GM12878 (cell line): ENCODE data around the gene NCKAP5. TPM values are rescaled to one million over a fixed set of nuclear protein-coding genes. Genes with fewer than 3 reads are reported as not detected.

Experiments used
- ATAC-seq: fragments of 200-7000 bp; cut with Tn5 transposase; 3 replicates; pipeline ENCODE4 v1.9.1; 2020; ENCODE audit warnings: mild to moderate bottlenecking, moderate library complexity
- BruUV-seq: library from RNA; stranded (reverse); fragments of 400-500 nt; replicated peaks from 2 replicates; lab custom pipeline; 2021; lab: Mats Ljungman, UMichigan
- CTCF ChIA-PET: fragments of 300-600 bp; sonication (Branson Sonifier 250); formaldehyde crosslinking; extraction: SDS; loops from one replicate; lab custom pipeline; 2021; ENCODE audit warnings: inconsistent platforms; lab: Yijun Ruan, JAX
- POLR2A ChIA-PET: fragments of 350-600 bp; formaldehyde crosslinking; extraction: SDS; loops from one replicate; lab custom pipeline; 2021; ENCODE audit warnings: inconsistent platforms; lab: Charles Lee
- RAD21 ChIA-PET: fragments of 300-600 bp; sonication (Branson Sonifier 250); formaldehyde crosslinking; loops from one replicate; lab custom pipeline; 2023; ENCODE audit warnings: antibody characterized with exemption; ENCODE audit not compliant: unreplicated experiment; lab: Charles Lee
- SMC1A ChIA-PET: fragments of 300-600 bp; sonication (Branson Sonifier 250); formaldehyde crosslinking; loops from one replicate; lab custom pipeline; 2023; ENCODE audit not compliant: unreplicated experiment, uncharacterized antibody; lab: Charles Lee
- DNase-seq: peaks from one replicate; pipeline ENCODE4 v3.0.0-alpha.2; 2011; ENCODE audit warnings: low read depth, low spot score
- FAIRE-seq: peaks from 3 replicates; lab custom pipeline; 2011; peaks lifted over from hg19 to GRCh38; lab: Jason Lieb, UNC
- H2AFZ ChIP-seq: 2 replicates; pipeline ENCODE4 v1.6.0; 2011; ENCODE audit warnings: low read depth, low read length, control low read depth; ENCODE audit not compliant: control insufficient read depth
- H3K27ac ChIP-seq: 2 replicates; pipeline ENCODE4 v1.5.1; 2011; ENCODE audit warnings: control low read depth; ENCODE audit not compliant: control insufficient read depth, insufficient read depth
- H3K27me3 ChIP-seq, 2 experiments: replicated peaks in 1 of 2; 2 replicates each; pipeline versions ENCODE4 v1.6.0 to v1.6.1; 2011; ENCODE audit warnings: low read length in 1 of 2; ENCODE audit not compliant: control insufficient read depth in 2 of 2, insufficient read depth in 2 of 2
- H3K36me3 ChIP-seq, 2 experiments: 2 replicates each; pipeline ENCODE4 v1.5.1; 2011; ENCODE audit warnings: low read length in 1 of 2; ENCODE audit not compliant: control insufficient read depth in 2 of 2, insufficient read depth in 2 of 2
- H3K4me1 ChIP-seq: 2 replicates; pipeline ENCODE4 v1.6.1; 2011; ENCODE audit warnings: mild to moderate bottlenecking, low read length, moderate library complexity, mixed read lengths; ENCODE audit not compliant: control insufficient read depth, insufficient read depth
- H3K4me2 ChIP-seq: 2 replicates; pipeline ENCODE4 v1.6.0; 2011; ENCODE audit warnings: control low read depth; ENCODE audit not compliant: control insufficient read depth, insufficient read depth
- H3K4me3 ChIP-seq: fragments of 200-600 bp; sonication (generic); 2 replicates; pipeline ENCODE4 v1.5.1; 2016
- H3K79me2 ChIP-seq: 2 replicates; pipeline ENCODE4 v1.6.0; 2011; ENCODE audit warnings: low read length; ENCODE audit not compliant: control insufficient read depth, insufficient read depth
- H3K9ac ChIP-seq: 2 replicates; pipeline ENCODE4 v1.8.0; 2011; ENCODE audit warnings: low read length, control low read depth, mixed read lengths; ENCODE audit not compliant: control insufficient read depth, insufficient read depth
- H3K9me3 ChIP-seq: replicated peaks from 3 replicates; pipeline ENCODE4 v1.5.1; 2011; ENCODE audit warnings: mild to moderate bottlenecking, low read length; ENCODE audit not compliant: control insufficient read depth, insufficient read depth
- H4K20me1 ChIP-seq: 2 replicates; pipeline ENCODE4 v1.6.0; 2011; ENCODE audit not compliant: control insufficient read depth, insufficient read depth
- ATF3 ChIP-seq: IDR thresholded peaks from 2 replicates; pipeline ENCODE4 v1.6.1; 2011; ENCODE audit warnings: low read depth, mild to moderate bottlenecking, low read length, moderate library complexity, borderline replicate concordance; ENCODE audit errors: extremely low read depth
- RCOR1 ChIP-seq: conservative IDR thresholded peaks from 2 replicates; pipeline ENCODE4 v1.6.1; 2012; ENCODE audit warnings: low read depth, low read length, improper control_type of control experiment
- SMARCA5 ChIP-seq: fragments of 450-650 bp; IDR thresholded peaks from 2 replicates; pipeline ENCODE4 v1.6.1; 2017; ENCODE audit warnings: mild to moderate bottlenecking
- TCF3 ChIP-seq: IDR thresholded peaks from 2 replicates; pipeline ENCODE4 v1.6.1; 2012; ENCODE audit warnings: low read depth, mild to moderate bottlenecking, low read length, borderline replicate concordance; ENCODE audit not compliant: insufficient read depth
- USF2 ChIP-seq: IDR thresholded peaks from 2 replicates; pipeline ENCODE4 v1.6.1; 2011; ENCODE audit warnings: low read depth, low read length, improper control_type of control experiment, borderline replicate concordance
- WGBS: methylation state at CpG from one replicate; pipeline ENCODE4 v1.1.6; 2016; ENCODE audit warnings: low lambda C conversion rate; ENCODE audit not compliant: insufficient replicate concordance, insufficient coverage; ENCODE audit errors: missing lambda C conversion rate; 5-methylcytosine and 5-hydroxymethylcytosine counted together
- in situ Hi-C: fragments of 300-500 bp; cut with MboI; formaldehyde crosslinking; loops from 9 replicates; pipeline ENCODE4 v1.14.3; 2018; ENCODE audit warnings: mixed read lengths
- intact Hi-C: fragments of 100-400 bp; cut with micrococcal nuclease; formaldehyde crosslinking; loops from one replicate; pipeline ENCODE4 v1.14.2; 2022; ENCODE audit not compliant: unreplicated experiment
- polyA plus RNA-seq, 11 experiments: library from polyadenylated mRNA; depleted of rRNA in 4 of 11; unstranded in 6 of 11; stranded (reverse) in 5 of 11; fragments of >200 nt; fragmentation: Nextera tagmentation in 4 of 11; fragmentation: Illumina TruSeq in 1 of 11; extraction: Ambion mirVana in 4 of 11; extraction: Trizol in 1 of 11; gene quantifications; 1 replicate in 1 of 11; 2 replicates in 10 of 11; pipeline versions ENCODE4 v1.2.1 to v1.2.3, GENCODE V29; 2011 to 2016; ENCODE audit warnings: inconsistent platforms in 2 of 11, missing spikeins in 2 of 11, low read depth in 1 of 11
- total RNA-seq, 4 experiments: library from RNA; depleted of rRNA in 3 of 4; stranded (reverse); fragments of >200 nt in 3 of 4; fragmentation: Illumina TruSeq in 1 of 4; extraction: Trizol in 1 of 4; gene quantifications; 2 replicates each; pipeline versions ENCODE4 v1.2.1 to v1.2.3, GENCODE V29; 2013 to 2021

NCKAP5 gene
- total and polyA plus RNA-seq, 10 of the 15 experiments (the other 5 are each of a cell fraction or from before 2014, with no cell fraction given) = 0.06 to 0.44 (median 0.16) TPM

GRCh38 chr2:133511679-133512078, 56.6 kb downstream of the NCKAP5 start:
- H3K4me3 ChIP-seq = no peak overlapping the region
- in situ Hi-C loops (no loop called here), intact Hi-C loops (no loop called here)
- H3K36me3 ChIP-seq = no peaks in the 10 kb centered on the region
- H4K20me1 ChIP-seq = no peaks in the 10 kb centered on the region
- no TSS peak for BruUV-seq
- H3K27ac ChIP-seq = no peak overlapping the region
- ChIA-PET RAD21 (interaction anchor here (0.8 to 2.7 kb wide), 4 partner anchors 10 to 89 kb away, joined by 3 to 10 read pairs (median 4); no protein-coding TSS in a partner anchor), SMC1A (interaction anchor here (0.8 to 6.1 kb wide), 6 partner anchors 8 to 194 kb away, joined by 4 to 81 read pairs (median 10); no protein-coding TSS in a partner anchor), CTCF (interaction anchor here (0.7 to 6.0 kb wide), 5 partner anchors 8 to 49 kb away, joined by 3 to 23 read pairs (median 9); no protein-coding TSS in a partner anchor), POLR2A (interaction anchor here (1.2 kb wide), 1 partner anchor 10 kb away, joined by 3 read pairs; no protein-coding TSS in a partner anchor)
- H3K4me1 ChIP-seq = no peaks in the 10 kb centered on the region
- no peak overlapping the region for H3K9ac ChIP-seq
- no peaks in the 10 kb centered on the region for H3K9me3 ChIP-seq
- TF ChIP-seq ATF3 (no peak), USF2 (no peak), TCF3 (no peak), SMARCA5 (no peak), RCOR1 (no peak)
- ATAC-seq (no peak), FAIRE-seq (no peak), DNase-seq (no peak)
- H3K27me3 ChIP-seq = no peaks in the 10 kb centered on the region
- no peak overlapping the region for H2AFZ ChIP-seq
- no peak overlapping the region for H3K4me2 ChIP-seq
- 5% methylated on average over 1 of the region's 1 CpG for WGBS
- no peaks in the 10 kb centered on the region for H3K79me2 ChIP-seq
